Cardiac fibroblast (primary cell): ENCODE data around the gene FBXO31.
A peak's percentile ranks its signal among the peaks of the same experiment; 100 is the strongest.

Experiments
- DNase-seq, 2 donors: peaks; one replicate each; pipeline versions ENCODE4 v3.0.0 to v3.0.0-alpha.2; 2010; ENCODE audit warnings: low read depth in 2 of 2
- H3K4me3 ChIP-seq, 2 donors: replicated peaks in 1 of 2; 1 replicate in 1 of 2; 2 replicates in 1 of 2; pipeline ENCODE4 v1.5.1; 2011; ENCODE audit warnings: low read depth in 2 of 2, low read length in 2 of 2, mild to moderate bottlenecking in 2 of 2, moderate library complexity in 1 of 2
- TF ChIP-seq, protein P1 (sequence below): IDR thresholded peaks from one replicate; pipeline ENCODE4 v1.5.1; 2011; ENCODE audit warnings: low read depth, mild to moderate bottlenecking, low read length, inconsistent platforms

FBXO31 gene

DNA sequence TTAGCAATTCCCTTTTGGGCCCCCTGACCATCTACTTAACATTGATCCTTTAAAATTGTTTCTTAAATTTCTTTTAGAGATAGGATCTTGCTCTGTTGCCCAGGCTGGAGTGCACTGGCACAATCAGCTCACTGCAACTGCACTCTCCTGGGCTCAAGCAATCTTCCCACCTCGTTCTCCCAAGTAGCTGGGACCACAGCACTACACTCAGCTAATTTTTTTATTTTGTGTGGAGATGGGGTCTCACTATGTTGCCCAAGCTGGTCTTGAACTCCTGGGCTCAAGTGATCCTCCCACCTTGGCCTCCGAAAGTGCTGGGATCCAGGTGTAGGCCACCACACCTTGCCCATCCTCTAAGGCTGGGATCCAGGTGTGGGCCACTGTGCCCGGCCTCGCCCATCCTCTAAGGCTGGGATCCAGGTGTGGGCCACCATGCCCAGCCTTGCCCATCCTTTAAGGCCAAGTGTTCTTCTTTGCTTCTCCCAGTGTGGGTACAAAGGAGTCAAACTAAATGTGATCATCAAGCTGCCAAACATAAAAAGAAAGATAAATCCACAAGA is 79.5 kb downstream of the FBXO31 start:
- no peak overlapping the region for H3K4me3 ChIP-seq
- DNase-seq = no peak
- TF ChIP-seq, protein P1, sequence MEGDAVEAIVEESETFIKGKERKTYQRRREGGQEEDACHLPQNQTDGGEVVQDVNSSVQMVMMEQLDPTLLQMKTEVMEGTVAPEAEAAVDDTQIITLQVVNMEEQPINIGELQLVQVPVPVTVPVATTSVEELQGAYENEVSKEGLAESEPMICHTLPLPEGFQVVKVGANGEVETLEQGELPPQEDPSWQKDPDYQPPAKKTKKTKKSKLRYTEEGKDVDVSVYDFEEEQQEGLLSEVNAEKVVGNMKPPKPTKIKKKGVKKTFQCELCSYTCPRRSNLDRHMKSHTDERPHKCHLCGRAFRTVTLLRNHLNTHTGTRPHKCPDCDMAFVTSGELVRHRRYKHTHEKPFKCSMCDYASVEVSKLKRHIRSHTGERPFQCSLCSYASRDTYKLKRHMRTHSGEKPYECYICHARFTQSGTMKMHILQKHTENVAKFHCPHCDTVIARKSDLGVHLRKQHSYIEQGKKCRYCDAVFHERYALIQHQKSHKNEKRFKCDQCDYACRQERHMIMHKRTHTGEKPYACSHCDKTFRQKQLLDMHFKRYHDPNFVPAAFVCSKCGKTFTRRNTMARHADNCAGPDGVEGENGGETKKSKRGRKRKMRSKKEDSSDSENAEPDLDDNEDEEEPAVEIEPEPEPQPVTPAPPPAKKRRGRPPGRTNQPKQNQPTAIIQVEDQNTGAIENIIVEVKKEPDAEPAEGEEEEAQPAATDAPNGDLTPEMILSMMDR = no peak

DNA sequence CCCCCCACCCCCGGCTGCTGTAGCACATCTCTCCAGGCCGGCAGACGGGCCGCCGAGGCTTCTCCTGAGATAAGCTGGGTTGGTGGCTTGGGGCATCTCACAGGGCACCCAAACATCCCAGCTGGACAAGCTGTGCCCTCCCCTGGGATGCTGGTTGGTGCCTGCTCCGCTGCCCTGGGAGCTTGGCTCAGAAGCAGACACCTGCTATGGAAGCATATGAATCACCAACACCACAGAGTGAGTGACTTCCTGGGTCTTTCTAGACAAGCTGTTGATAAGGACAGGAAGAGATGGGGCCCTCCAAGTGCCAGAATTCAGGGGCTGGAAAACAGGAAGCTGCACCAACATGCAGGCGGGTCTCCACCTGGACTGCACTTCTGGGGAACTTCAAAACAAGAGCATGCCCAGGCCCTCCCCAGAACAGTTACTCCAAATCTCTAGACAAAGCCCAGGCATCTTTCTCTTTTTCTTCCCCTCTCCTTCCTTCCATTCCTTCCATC is 80.1 kb downstream of the FBXO31 start:
- DNase-seq = peak in 1 of 2 donors; percentile 14
- TF ChIP-seq, protein P1 = no peak
- H3K4me3 ChIP-seq = no peak overlapping the region

DNA sequence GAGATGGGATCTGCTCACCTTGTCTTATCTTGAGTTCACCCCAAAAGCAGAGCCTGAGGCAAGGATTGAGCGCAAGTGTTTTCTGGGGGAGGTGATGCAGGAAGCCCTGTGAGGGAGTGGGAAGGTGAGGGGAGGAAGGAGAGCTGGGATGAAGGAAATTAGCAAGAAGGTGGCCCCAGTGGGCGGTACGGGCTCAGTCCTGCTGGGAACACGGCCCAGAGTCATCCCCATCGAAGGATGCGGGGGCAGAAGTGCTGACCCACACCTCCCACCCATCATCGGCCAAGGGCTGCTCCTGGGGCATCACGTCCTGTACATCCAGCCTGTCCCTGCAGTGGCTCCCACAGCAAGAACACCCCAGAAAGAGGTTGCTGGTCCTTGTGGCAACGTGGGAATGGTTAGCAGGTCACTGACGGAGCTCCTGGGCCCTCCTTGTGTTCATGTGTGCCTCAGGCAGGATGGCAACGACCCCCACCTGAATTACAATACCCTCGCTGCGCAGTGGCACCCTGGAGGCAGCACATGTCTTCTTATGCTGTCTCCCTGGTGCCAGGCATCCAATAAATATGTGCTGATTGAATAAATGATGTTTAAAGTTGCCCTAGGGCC is 84.6 kb downstream of the FBXO31 start:
- no peak overlapping the region for H3K4me3 ChIP-seq
- TF ChIP-seq, protein P1 = no peak
- no peak for DNase-seq

DNA sequence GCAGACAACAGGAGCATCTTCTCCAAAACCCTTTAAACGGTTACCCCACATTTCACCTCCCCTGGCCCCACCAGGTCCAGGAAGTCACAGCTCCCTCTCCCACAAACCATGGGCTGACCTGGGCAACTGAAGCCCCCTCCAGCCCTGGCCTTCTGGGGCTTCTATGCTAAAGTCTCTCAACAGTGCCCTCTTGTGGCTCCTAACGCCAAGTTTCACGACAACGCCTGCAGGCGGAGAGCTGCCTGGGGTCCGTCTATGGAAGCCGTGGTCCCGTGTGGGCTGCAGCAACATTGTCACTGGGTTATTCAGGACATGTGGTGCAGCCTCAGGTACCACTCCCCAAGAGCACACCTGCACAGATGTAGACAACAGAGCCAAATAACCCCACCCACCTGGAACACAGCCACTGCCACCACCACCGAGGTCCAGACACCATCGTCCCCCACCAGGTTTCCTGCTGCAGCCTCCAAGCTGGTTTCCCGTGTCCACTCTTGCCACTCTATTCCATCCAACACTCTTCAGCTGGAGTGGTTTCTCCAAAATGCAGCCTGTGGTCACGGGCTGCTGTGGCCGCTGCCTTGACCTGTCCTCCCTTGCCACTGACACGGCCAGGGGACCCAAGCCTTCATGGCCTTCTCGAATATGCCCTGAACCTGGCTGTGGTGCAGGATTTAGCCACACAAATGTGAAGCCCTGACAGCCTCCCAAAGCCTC is 85.5 kb downstream of the FBXO31 start:
- peak; percentile 26 to 40 for DNase-seq
- no peak overlapping the region for H3K4me3 ChIP-seq
- TF ChIP-seq, protein P1 = peak; percentile 73

DNA sequence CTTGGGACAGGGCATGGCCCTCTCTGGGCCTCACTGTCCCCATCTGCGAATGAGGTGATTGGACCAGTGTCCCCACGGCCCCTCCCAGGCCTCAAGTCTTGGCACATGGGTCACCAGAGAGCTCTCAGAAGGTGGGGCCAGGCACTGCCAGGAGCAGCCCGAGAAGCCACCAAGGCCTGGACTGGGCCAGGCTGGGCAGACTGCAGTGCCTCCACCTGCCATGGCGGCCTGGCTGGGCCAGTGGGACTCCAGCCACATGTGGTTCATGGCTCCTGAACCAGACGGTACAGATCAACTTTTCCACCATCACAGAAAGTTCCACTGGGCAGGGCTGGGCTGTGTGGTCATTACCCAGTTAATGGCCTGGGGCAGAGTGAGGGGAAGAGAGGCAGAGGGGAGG is 86.2 kb downstream of the FBXO31 start:
- no peak for DNase-seq
- no peak overlapping the region for H3K4me3 ChIP-seq
- TF ChIP-seq, protein P1 = no peak

DNA sequence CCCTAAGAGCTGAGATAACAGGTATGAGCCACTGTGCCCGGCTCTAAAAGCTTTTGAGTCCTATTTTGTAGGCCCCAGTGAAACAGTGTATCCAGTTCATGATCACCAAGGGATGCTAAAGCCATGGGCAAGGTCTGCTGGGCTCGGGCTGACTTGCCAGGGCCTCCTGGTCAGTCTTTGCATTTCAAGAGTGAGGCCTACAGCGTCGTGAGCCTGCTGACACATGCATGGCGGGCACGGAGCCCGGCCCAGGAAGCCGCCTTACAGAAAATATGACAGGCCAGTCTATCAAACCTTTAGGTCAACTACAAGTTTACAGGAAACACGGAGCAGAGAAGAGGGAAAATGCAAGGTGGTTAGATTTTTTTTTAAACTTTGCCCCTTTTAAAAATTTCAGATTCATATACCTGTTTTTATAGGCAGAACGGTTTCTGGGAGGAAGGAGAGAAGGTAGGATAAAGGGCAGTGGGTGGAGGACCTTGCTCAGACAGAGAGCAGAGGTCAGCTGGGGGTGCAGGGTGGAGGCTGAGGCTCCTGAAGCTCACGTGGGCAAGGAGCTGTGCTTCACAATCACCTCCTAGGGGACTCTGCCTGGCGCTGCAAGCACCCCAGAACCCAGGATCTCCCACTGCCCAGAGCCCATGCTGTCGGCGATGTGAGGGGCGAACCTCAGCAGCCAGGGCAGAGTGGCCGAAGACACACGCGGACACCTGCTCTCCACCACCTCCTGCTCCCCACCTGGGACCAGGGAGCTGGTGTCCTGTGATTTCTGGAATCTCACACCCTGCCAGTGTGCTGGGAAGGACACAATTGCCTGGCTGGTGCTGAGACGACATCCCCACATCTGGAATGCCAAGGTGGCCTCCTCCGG is 87.7 kb downstream of the FBXO31 start:
- no peak overlapping the region for H3K4me3 ChIP-seq
- TF ChIP-seq, protein P1 = no peak
- DNase-seq = no peak
